GM23338 (cell line): ENCODE measurements around the gene TSEN2. TPM values are rescaled to one million over a fixed set of nuclear protein-coding genes. Genes with fewer than 3 reads are reported as not detected.

Experiments used
- ATAC-seq: fragments of 200-7000 bp; cut with Tn5 transposase; 3 replicates; pipeline ENCODE4 v1.9.1; 2020
- DNase-seq: peaks from one replicate; pipeline ENCODE4 v3.0.0-alpha.2; 2015; ENCODE audit warnings: low spot score
- H2AFZ ChIP-seq: fragments of 200-600 bp; sonication (generic); 2 replicates; pipeline ENCODE4 v1.8.0; 2016; ENCODE audit warnings: antibody characterized with exemption, mild to moderate bottlenecking, moderate library complexity
- H3F3A ChIP-seq: fragments of 200-600 bp; sonication (generic); replicated peaks from 2 replicates; pipeline ENCODE4 v1.8.0; 2017; ENCODE audit warnings: antibody characterized with exemption, mixed run types, low read depth
- H3K27ac ChIP-seq: fragments of 200-600 bp; sonication (generic); 2 replicates; pipeline ENCODE4 v1.6.1; 2016; ENCODE audit warnings: low read depth
- H3K27me3 ChIP-seq: fragments of 200-600 bp; sonication (generic); 2 replicates; pipeline ENCODE4 v1.8.0; 2016; ENCODE audit warnings: mild to moderate bottlenecking, mixed run types, moderate library complexity; ENCODE audit not compliant: insufficient read depth
- H3K36me3 ChIP-seq: fragments of 200-600 bp; sonication (generic); 2 replicates; pipeline ENCODE4 v1.8.0; 2016; ENCODE audit warnings: mild to moderate bottlenecking; ENCODE audit not compliant: insufficient read depth
- H3K4me1 ChIP-seq: fragments of 200-600 bp; sonication (generic); 2 replicates; pipeline ENCODE4 v1.8.0; 2016; ENCODE audit warnings: mild to moderate bottlenecking, moderate library complexity; ENCODE audit not compliant: insufficient read depth
- H3K4me2 ChIP-seq: fragments of 200-600 bp; sonication (generic); 2 replicates; pipeline ENCODE4 v1.7.1; 2017; ENCODE audit warnings: mixed run types
- H3K4me3 ChIP-seq: fragments of 200-600 bp; sonication (generic); 2 replicates; pipeline ENCODE4 v1.6.1; 2016; ENCODE audit warnings: mixed run types
- H3K79me2 ChIP-seq: fragments of 200-600 bp; sonication (generic); replicated peaks from 2 replicates; pipeline ENCODE4 v1.8.0; 2017; ENCODE audit warnings: mild to moderate bottlenecking; ENCODE audit not compliant: insufficient read depth
- H3K9me2 ChIP-seq: fragments of 200-600 bp; sonication (generic); 2 replicates; pipeline ENCODE4 v1.8.0; 2017; ENCODE audit not compliant: insufficient read depth
- H4K20me1 ChIP-seq: fragments of 200-600 bp; sonication (generic); replicated peaks from 2 replicates; pipeline ENCODE4 v1.8.0; 2017; ENCODE audit warnings: mild to moderate bottlenecking; ENCODE audit not compliant: insufficient read depth
- H3K27ac Mint-ChIP-seq: 2 replicates; pipeline ENCODE4 v1.8.0; 2020; ENCODE audit warnings: inconsistent platforms, mild to moderate bottlenecking, moderate library complexity, mixed read lengths
- H3K27me3 Mint-ChIP-seq: 3 replicates; pipeline ENCODE4 v1.8.0; 2022; ENCODE audit warnings: low read depth, mild to moderate bottlenecking, moderate library complexity, mixed read lengths, inconsistent platforms; ENCODE audit not compliant: insufficient read depth, poor library complexity
- H3K36me3 Mint-ChIP-seq: 3 replicates; pipeline ENCODE4 v1.8.0; 2021; ENCODE audit warnings: low read depth, mild to moderate bottlenecking, inconsistent platforms, moderate library complexity, mixed read lengths
- H3K4me1 Mint-ChIP-seq: 3 replicates; pipeline ENCODE4 v1.8.0; 2020; ENCODE audit warnings: mild to moderate bottlenecking, inconsistent platforms, mixed read lengths
- H3K4me3 Mint-ChIP-seq: 3 replicates; pipeline ENCODE4 v1.8.0; 2021; ENCODE audit warnings: moderate library complexity, mild to moderate bottlenecking, inconsistent platforms, mixed read lengths
- H3K9me3 Mint-ChIP-seq: 3 replicates; pipeline ENCODE4 v1.8.0; 2020; ENCODE audit warnings: moderate library complexity, mild to moderate bottlenecking, inconsistent platforms, mixed read lengths
- CREB1 ChIP-seq: fragments of 250-450 bp; sonication (Bioruptor Pico); IDR thresholded peaks from 2 replicates; pipeline ENCODE4 v1.5.0; 2020; ENCODE audit warnings: low read depth, mild to moderate bottlenecking, moderate library complexity
- ETS1 ChIP-seq: IDR thresholded peaks from 2 replicates; pipeline ENCODE4 v1.6.1; 2016; ENCODE audit warnings: antibody characterized with exemption
- EZH2 ChIP-seq: fragments of 200-600 bp; sonication (generic); IDR thresholded peaks from one replicate; pipeline ENCODE4 v1.8.0; 2017; ENCODE audit warnings: antibody characterized with exemption, mild to moderate bottlenecking, low read depth; ENCODE audit not compliant: unreplicated experiment
- EZH2phosphoT487 ChIP-seq: fragments of 200-600 bp; sonication (generic); IDR thresholded peaks from one replicate; pipeline ENCODE4 v1.8.1; 2018; ENCODE audit warnings: antibody characterized with exemption; ENCODE audit not compliant: unreplicated experiment
- JUNB ChIP-seq: IDR thresholded peaks from one replicate; pipeline ENCODE4 v1.6.1; 2016; ENCODE audit warnings: antibody characterized with exemption; ENCODE audit not compliant: unreplicated experiment
- NANOG ChIP-seq: IDR thresholded peaks from 2 replicates; pipeline ENCODE4 v1.6.1; 2016; ENCODE audit warnings: antibody characterized with exemption, borderline replicate concordance
- POLR2AphosphoS5 ChIP-seq: IDR thresholded peaks from 2 replicates; pipeline ENCODE4 v1.6.1; 2016; ENCODE audit warnings: antibody characterized with exemption, low read depth
- STAT1 ChIP-seq: IDR thresholded peaks from one replicate; pipeline ENCODE4 v1.6.1; 2016; ENCODE audit warnings: antibody characterized with exemption; ENCODE audit not compliant: unreplicated experiment
- ZNF114 ChIP-seq: fragments of 250-450 bp; sonication (Bioruptor Pico); IDR thresholded peaks from 2 replicates; pipeline ENCODE4 v1.5.0; 2020; ENCODE audit warnings: mild to moderate bottlenecking, moderate library complexity
- ZNF331 ChIP-seq: fragments of 250-450 bp; sonication (Bioruptor Pico); IDR thresholded peaks from 2 replicates; pipeline ENCODE4 v1.5.0; 2020; ENCODE audit warnings: low read depth, mild to moderate bottlenecking, moderate library complexity
- polyA plus RNA-seq: library from polyadenylated mRNA; unstranded; fragments of >200 nt; fragmentation: Nextera tagmentation; extraction: Ambion mirVana; gene quantifications from 2 replicates; pipeline ENCODE4 v1.2.1, GENCODE V29; 2016
- total RNA-seq: library from RNA; depleted of rRNA; stranded (reverse); fragments of >200 nt; shearing (Covaris generic); gene quantifications from 2 replicates; pipeline ENCODE4 v1.2.3, GENCODE V29; 2014
- TF ChIP-seq, protein P1 (sequence below): fragments of 250-450 bp; sonication (Bioruptor Pico); IDR thresholded peaks from 2 replicates; pipeline ENCODE4 v1.5.0; 2020; ENCODE audit warnings: mild to moderate bottlenecking, moderate library complexity
- TF ChIP-seq, protein P2 (sequence below): IDR thresholded peaks from one replicate; pipeline ENCODE4 v1.6.1; 2018; ENCODE audit warnings: antibody characterized with exemption; ENCODE audit not compliant: unreplicated experiment
- TF ChIP-seq, protein P3 (sequence below), 2 experiments: fragments of 200-600 bp in 1 of 2; sonication (generic) in 1 of 2; conservative IDR thresholded peaks; 2 replicates each; pipeline versions ENCODE4 v1.5.1 to v1.6.1; 2016 to 2017; ENCODE audit warnings: antibody characterized with exemption in 2 of 2, low read depth in 2 of 2, mild to moderate bottlenecking in 2 of 2, moderate library complexity in 1 of 2

The TSEN2 gene
- total and polyA plus RNA-seq, 2 experiments from 2014 or later: 27.7 to 30.0 TPM

GRCh38 chr3:12490547-12490946, 6.3 kb downstream of the TSEN2 start:
- ATAC-seq: no peak
- Mint-ChIP-seq H3K36me3 (peaks cover 41% of the 10 kb centered on the region), H3K27ac (no peak overlapping the region), H3K9me3 (no peaks in the 10 kb centered on the region), H3K4me1 (peaks cover 8% of the 10 kb centered on the region), H3K27me3 (no peaks in the 10 kb centered on the region), H3K4me3 (no peak overlapping the region)
- no peaks in the 10 kb centered on the region for H3K9me2 ChIP-seq
- H3K79me2 ChIP-seq: peaks cover 32% of the 10 kb centered on the region
- H3K36me3 ChIP-seq: peaks cover 31% of the 10 kb centered on the region
- H3K27ac ChIP-seq: no peak overlapping the region
- no peak for DNase-seq
- H4K20me1 ChIP-seq: peaks cover 12% of the 10 kb centered on the region; the same call in 1 of the 2 replicates
- no peak overlapping the region for H2AFZ ChIP-seq
- no peaks in the 10 kb centered on the region for H3K27me3 ChIP-seq
- TF ChIP-seq NANOG (no peak), JUNB (no peak), POLR2AphosphoS5 (no peak), CREB1 (CRISPR knock-in tag) (no peak), ETS1 (no peak), EZH2phosphoT487 (no peak), ZNF114 (CRISPR knock-in tag) (no peak), ZNF331 (CRISPR knock-in tag) (no peak), STAT1 (no peak), EZH2 (no peak)
- TF ChIP-seq, protein P1, sequence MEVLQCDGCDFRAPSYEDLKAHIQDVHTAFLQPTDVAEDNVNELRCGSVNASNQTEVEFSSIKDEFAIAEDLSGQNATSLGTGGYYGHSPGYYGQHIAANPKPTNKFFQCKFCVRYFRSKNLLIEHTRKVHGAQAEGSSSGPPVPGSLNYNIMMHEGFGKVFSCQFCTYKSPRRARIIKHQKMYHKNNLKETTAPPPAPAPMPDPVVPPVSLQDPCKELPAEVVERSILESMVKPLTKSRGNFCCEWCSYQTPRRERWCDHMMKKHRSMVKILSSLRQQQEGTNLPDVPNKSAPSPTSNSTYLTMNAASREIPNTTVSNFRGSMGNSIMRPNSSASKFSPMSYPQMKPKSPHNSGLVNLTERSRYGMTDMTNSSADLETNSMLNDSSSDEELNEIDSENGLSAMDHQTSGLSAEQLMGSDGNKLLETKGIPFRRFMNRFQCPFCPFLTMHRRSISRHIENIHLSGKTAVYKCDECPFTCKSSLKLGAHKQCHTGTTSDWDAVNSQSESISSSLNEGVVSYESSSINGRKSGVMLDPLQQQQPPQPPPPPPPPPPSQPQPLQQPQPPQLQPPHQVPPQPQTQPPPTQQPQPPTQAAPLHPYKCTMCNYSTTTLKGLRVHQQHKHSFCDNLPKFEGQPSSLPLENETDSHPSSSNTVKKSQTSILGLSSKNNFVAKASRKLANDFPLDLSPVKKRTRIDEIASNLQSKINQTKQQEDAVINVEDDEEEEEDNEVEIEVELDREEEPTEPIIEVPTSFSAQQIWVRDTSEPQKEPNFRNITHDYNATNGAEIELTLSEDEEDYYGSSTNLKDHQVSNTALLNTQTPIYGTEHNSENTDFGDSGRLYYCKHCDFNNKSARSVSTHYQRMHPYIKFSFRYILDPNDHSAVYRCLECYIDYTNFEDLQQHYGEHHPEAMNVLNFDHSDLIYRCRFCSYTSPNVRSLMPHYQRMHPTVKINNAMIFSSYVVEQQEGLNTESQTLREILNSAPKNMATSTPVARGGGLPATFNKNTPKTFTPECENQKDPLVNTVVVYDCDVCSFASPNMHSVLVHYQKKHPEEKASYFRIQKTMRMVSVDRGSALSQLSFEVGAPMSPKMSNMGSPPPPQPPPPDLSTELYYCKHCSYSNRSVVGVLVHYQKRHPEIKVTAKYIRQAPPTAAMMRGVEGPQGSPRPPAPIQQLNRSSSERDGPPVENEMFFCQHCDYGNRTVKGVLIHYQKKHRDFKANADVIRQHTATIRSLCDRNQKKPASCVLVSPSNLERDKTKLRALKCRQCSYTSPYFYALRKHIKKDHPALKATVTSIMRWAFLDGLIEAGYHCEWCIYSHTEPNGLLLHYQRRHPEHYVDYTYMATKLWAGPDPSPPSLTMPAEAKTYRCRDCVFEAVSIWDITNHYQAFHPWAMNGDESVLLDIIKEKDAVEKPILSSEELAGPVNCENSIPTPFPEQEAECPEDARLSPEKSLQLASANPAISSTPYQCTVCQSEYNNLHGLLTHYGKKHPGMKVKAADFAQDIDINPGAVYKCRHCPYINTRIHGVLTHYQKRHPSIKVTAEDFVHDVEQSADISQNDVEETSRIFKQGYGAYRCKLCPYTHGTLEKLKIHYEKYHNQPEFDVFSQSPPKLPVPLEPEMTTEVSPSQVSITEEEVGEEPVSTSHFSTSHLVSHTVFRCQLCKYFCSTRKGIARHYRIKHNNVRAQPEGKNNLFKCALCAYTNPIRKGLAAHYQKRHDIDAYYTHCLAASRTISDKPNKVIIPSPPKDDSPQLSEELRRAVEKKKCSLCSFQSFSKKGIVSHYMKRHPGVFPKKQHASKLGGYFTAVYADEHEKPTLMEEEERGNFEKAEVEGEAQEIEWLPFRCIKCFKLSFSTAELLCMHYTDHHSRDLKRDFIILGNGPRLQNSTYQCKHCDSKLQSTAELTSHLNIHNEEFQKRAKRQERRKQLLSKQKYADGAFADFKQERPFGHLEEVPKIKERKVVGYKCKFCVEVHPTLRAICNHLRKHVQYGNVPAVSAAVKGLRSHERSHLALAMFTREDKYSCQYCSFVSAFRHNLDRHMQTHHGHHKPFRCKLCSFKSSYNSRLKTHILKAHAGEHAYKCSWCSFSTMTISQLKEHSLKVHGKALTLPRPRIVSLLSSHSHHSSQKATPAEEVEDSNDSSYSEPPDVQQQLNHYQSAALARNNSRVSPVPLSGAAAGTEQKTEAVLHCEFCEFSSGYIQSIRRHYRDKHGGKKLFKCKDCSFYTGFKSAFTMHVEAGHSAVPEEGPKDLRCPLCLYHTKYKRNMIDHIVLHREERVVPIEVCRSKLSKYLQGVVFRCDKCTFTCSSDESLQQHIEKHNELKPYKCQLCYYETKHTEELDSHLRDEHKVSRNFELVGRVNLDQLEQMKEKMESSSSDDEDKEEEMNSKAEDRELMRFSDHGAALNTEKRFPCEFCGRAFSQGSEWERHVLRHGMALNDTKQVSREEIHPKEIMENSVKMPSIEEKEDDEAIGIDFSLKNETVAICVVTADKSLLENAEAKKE (CRISPR knock-in tag): no peak
- TF ChIP-seq, protein P2, sequence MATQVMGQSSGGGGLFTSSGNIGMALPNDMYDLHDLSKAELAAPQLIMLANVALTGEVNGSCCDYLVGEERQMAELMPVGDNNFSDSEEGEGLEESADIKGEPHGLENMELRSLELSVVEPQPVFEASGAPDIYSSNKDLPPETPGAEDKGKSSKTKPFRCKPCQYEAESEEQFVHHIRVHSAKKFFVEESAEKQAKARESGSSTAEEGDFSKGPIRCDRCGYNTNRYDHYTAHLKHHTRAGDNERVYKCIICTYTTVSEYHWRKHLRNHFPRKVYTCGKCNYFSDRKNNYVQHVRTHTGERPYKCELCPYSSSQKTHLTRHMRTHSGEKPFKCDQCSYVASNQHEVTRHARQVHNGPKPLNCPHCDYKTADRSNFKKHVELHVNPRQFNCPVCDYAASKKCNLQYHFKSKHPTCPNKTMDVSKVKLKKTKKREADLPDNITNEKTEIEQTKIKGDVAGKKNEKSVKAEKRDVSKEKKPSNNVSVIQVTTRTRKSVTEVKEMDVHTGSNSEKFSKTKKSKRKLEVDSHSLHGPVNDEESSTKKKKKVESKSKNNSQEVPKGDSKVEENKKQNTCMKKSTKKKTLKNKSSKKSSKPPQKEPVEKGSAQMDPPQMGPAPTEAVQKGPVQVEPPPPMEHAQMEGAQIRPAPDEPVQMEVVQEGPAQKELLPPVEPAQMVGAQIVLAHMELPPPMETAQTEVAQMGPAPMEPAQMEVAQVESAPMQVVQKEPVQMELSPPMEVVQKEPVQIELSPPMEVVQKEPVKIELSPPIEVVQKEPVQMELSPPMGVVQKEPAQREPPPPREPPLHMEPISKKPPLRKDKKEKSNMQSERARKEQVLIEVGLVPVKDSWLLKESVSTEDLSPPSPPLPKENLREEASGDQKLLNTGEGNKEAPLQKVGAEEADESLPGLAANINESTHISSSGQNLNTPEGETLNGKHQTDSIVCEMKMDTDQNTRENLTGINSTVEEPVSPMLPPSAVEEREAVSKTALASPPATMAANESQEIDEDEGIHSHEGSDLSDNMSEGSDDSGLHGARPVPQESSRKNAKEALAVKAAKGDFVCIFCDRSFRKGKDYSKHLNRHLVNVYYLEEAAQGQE: no peak
- TF ChIP-seq, protein P3, sequence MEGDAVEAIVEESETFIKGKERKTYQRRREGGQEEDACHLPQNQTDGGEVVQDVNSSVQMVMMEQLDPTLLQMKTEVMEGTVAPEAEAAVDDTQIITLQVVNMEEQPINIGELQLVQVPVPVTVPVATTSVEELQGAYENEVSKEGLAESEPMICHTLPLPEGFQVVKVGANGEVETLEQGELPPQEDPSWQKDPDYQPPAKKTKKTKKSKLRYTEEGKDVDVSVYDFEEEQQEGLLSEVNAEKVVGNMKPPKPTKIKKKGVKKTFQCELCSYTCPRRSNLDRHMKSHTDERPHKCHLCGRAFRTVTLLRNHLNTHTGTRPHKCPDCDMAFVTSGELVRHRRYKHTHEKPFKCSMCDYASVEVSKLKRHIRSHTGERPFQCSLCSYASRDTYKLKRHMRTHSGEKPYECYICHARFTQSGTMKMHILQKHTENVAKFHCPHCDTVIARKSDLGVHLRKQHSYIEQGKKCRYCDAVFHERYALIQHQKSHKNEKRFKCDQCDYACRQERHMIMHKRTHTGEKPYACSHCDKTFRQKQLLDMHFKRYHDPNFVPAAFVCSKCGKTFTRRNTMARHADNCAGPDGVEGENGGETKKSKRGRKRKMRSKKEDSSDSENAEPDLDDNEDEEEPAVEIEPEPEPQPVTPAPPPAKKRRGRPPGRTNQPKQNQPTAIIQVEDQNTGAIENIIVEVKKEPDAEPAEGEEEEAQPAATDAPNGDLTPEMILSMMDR (conservative IDR thresholded peaks at IDR 0.05; ENCODE audit: low read depth in 2 of 2): no peak
- H3K4me3 ChIP-seq: no peak overlapping the region
- no peak overlapping the region for H3K4me2 ChIP-seq
- H3K4me1 ChIP-seq: 0 out of 2 replicates have a peak, but pooled peaks cover 4% of the 10 kb centered on the region
- H3F3A ChIP-seq: no peaks in the 10 kb centered on the region
